PC-9 (cell line): ENCODE data around the gene FASTK. TPM values are rescaled to one million over a fixed set of nuclear protein-coding genes. Genes with fewer than 3 reads are reported as not detected.

ENCODE experiments used
- BruUV-seq: library from RNA; stranded (reverse); fragments of 400-500 nt; replicated peaks from 2 replicates; lab custom pipeline; 2021; lab: Mats Ljungman, UMichigan
- CTCF ChIA-PET: fragments of 300-600 bp; sonication (Branson Sonifier 250); formaldehyde crosslinking; loops from one replicate; lab custom pipeline; 2022; ENCODE audit warnings: antibody characterized with exemption; lab: Charles Lee
- POLR2A ChIA-PET: fragments of 300-600 bp; sonication (Branson Sonifier 250); formaldehyde crosslinking; loops from one replicate; lab custom pipeline; 2022; ENCODE audit warnings: antibody characterized with exemption; ENCODE audit not compliant: unreplicated experiment; lab: Charles Lee
- DNase-seq, 2 experiments: peaks; one replicate each; pipeline versions ENCODE4 v3.0.0 to v3.0.0-alpha.2; 2015 to 2022; ENCODE audit warnings: mixed read lengths in 1 of 2
- H2AFZ ChIP-seq: fragments of 200-600 bp; sonication (generic); 2 replicates; pipeline ENCODE4 v1.8.1; 2017; ENCODE audit warnings: antibody characterized with exemption
- H3F3A ChIP-seq: fragments of 200-600 bp; sonication (generic); 2 replicates; pipeline ENCODE4 v1.8.1; 2017; ENCODE audit warnings: antibody characterized with exemption, mild to moderate bottlenecking, low read depth; ENCODE audit not compliant: insufficient read depth
- H3K27ac ChIP-seq: fragments of 200-600 bp; sonication (generic); 2 replicates; pipeline ENCODE4 v1.6.1; 2016; ENCODE audit warnings: mixed run types
- H3K27me3 ChIP-seq: fragments of 200-600 bp; sonication (generic); 2 replicates; pipeline ENCODE4 v1.6.1; 2016; ENCODE audit warnings: low read depth, mixed run types; ENCODE audit not compliant: insufficient read depth
- H3K36me3 ChIP-seq: fragments of 200-600 bp; sonication (generic); 2 replicates; pipeline ENCODE4 v1.6.1; 2016; ENCODE audit warnings: low read depth, mixed run types
- H3K4me1 ChIP-seq: fragments of 200-600 bp; sonication (generic); replicated peaks from 2 replicates; pipeline ENCODE4 v1.6.1; 2016; ENCODE audit warnings: mixed run types; ENCODE audit not compliant: insufficient read depth
- H3K4me2 ChIP-seq: fragments of 200-600 bp; sonication (generic); 2 replicates; pipeline ENCODE4 v1.6.1; 2017; ENCODE audit warnings: mixed run types
- H3K4me3 ChIP-seq: fragments of 200-600 bp; sonication (generic); 2 replicates; pipeline ENCODE4 v1.6.1; 2016; ENCODE audit warnings: mixed run types
- H3K79me2 ChIP-seq: fragments of 200-600 bp; sonication (generic); 2 replicates; pipeline ENCODE4 v1.6.1; 2017; ENCODE audit warnings: low read depth, mixed run types
- H3K9me2 ChIP-seq: fragments of 200-600 bp; sonication (generic); 2 replicates; pipeline ENCODE4 v1.8.1; 2017; ENCODE audit warnings: mild to moderate bottlenecking; ENCODE audit not compliant: insufficient read depth
- H3K9me3 ChIP-seq: fragments of 200-600 bp; sonication (generic); 2 replicates; pipeline ENCODE4 v1.8.1; 2016; ENCODE audit warnings: low read depth; ENCODE audit not compliant: insufficient read depth
- H4K20me1 ChIP-seq: fragments of 200-600 bp; sonication (generic); 2 replicates; pipeline ENCODE4 v1.8.1; 2017; ENCODE audit not compliant: insufficient read depth
- EZH2 ChIP-seq: fragments of 200-600 bp; sonication (generic); IDR thresholded peaks from 2 replicates; pipeline ENCODE4 v1.8.0; 2017; ENCODE audit warnings: antibody characterized with exemption, low read depth
- intact Hi-C: fragments of 100-400 bp; cut with micrococcal nuclease; formaldehyde crosslinking; loops from one replicate; pipeline ENCODE4 v1.10.0; 2022; ENCODE audit not compliant: unreplicated experiment
- total RNA-seq: library from RNA; stranded (reverse); gene quantifications from 2 replicates; pipeline ENCODE4 v1.2.3, GENCODE V29; 2021
- TF ChIP-seq, protein P1 (sequence below): fragments of 200-600 bp; sonication (generic); conservative IDR thresholded peaks from 2 replicates; pipeline ENCODE4 v1.6.1; 2017; ENCODE audit warnings: mixed run types, antibody characterized with exemption, mild to moderate bottlenecking, moderate library complexity

Gene FASTK
- total RNA-seq, 1 experiment from 2014 or later, result 104 TPM

DNA sequence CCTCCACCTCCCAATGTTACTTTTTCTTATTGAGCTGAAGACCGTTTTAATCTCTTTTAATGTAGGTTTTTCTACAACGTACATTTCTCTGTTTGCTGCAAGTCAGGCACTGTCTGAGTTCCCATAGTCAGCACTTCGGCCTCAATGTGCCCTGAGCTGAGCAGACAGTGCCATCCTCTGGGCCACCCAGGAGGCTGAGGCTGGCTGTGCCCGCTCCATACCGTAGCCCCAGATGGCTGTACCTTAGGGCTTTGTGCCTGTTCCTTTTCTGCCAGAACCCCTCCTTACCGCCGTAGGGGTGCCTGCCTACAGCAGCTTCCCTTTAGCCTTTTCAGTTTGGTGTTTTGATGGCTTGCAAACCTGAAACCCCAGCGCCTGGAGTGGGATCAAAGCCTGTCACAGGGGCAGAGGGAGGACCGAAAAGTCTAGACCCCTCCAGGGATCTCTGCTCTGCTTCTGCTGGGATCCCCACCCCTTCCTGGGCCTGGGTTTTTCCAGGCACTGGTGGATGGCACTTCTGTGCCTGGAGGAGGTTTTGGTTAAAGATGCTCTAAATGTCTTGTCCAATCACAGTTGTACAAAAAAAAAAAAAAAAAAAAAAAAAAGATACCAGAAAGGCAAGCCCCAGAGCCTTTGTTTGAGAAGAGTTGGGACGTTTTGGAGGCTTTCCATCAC lies 14.7 kb upstream of the FASTK start:
- POLR2A ChIA-PET, result no interaction called here
- intact Hi-C loops, result no loop called here
- CTCF ChIA-PET, result no interaction called here

DNA sequence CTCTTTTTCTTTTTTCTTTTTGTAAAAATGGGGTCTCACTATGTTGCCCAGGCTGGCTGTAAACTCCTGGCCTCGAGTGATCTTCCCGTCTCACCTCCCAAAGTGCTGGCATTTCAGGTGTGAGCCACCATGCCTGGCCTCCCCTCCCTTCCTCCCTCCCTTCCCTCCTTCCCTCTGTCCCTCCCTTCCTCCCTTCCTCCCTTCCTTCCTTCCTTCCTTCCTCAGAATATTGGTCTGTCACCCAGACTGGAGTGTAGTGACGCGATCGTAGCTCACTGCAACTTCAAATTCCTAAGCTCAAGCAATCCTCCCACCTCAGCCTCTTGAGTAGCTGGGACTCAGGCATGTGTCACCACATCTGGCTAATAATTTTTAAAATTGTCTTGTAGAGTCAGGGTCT lies 14.1 kb upstream of the FASTK start:
- H2AFZ ChIP-seq, result no peak overlapping the region
- intact Hi-C loops, result no loop called here
- TF ChIP-seq EZH2, result no peak
- TF ChIP-seq, protein P1, sequence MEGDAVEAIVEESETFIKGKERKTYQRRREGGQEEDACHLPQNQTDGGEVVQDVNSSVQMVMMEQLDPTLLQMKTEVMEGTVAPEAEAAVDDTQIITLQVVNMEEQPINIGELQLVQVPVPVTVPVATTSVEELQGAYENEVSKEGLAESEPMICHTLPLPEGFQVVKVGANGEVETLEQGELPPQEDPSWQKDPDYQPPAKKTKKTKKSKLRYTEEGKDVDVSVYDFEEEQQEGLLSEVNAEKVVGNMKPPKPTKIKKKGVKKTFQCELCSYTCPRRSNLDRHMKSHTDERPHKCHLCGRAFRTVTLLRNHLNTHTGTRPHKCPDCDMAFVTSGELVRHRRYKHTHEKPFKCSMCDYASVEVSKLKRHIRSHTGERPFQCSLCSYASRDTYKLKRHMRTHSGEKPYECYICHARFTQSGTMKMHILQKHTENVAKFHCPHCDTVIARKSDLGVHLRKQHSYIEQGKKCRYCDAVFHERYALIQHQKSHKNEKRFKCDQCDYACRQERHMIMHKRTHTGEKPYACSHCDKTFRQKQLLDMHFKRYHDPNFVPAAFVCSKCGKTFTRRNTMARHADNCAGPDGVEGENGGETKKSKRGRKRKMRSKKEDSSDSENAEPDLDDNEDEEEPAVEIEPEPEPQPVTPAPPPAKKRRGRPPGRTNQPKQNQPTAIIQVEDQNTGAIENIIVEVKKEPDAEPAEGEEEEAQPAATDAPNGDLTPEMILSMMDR, result no peak

More for the DNA sequence above, 14.7 kb upstream of the FASTK start:
- no peak for TF ChIP-seq EZH2
- TF ChIP-seq, protein P1, result no peak
- Histone ChIP-seq H3K9me2 (no peaks in the 10 kb centered on the region), H3K4me3 (no peak overlapping the region), H3K36me3 (no peaks in the 10 kb centered on the region), H3K27me3 (no peaks in the 10 kb centered on the region), H3K4me2 (no peak overlapping the region), H2AFZ (no peak overlapping the region), H3F3A (peaks cover 13% of the 10 kb centered on the region; the same call in 1 of the 2 replicates), H4K20me1 (peaks cover 74% of the 10 kb centered on the region), H3K79me2 (peaks cover 86% of the 10 kb centered on the region), H3K9me3 (no peaks in the 10 kb centered on the region), H3K4me1 (no peaks in the 10 kb centered on the region), H3K27ac (no peak overlapping the region)
- no TSS peak for BruUV-seq
- no peak for DNase-seq

DNA sequence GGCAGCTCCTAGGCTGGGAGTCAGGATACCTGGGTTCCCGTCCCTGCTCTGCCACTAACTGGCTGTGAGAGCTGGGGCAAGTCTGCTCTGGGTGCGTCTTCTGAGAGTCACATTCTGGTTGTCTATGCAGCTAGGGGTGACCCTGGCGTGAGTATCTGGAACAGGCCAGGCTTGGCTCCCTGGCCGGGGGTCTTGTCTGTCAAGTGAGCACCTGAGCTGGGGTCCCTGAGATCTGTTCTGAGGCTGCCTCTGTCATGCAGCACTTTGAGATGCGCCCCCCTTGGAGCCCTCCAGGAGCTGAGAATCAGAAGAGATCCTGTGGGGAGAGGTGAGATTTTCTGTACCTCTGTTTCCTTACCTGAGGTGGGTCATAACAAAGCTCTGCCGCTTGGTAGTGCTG lies 13.1 kb upstream of the FASTK start:
- Histone ChIP-seq H4K20me1 (peaks cover 78% of the 10 kb centered on the region), H3K4me2 (no peak overlapping the region), H3K79me2 (peaks cover 92% of the 10 kb centered on the region), H2AFZ (no peak overlapping the region), H3K36me3 (no peaks in the 10 kb centered on the region), H3F3A (peaks cover 13% of the 10 kb centered on the region; the same call in 1 of the 2 replicates), H3K4me1 (peaks cover 5% of the 10 kb centered on the region; the same call in 1 of the 2 replicates), H3K9me3 (no peaks in the 10 kb centered on the region), H3K27me3 (no peaks in the 10 kb centered on the region), H3K4me3 (no peak overlapping the region), H3K9me2 (no peaks in the 10 kb centered on the region), H3K27ac (no peak overlapping the region)
- intact Hi-C loops, result no loop called here
- no TSS peak for BruUV-seq
- POLR2A ChIA-PET, result no interaction called here
- CTCF ChIA-PET, result no interaction called here
- DNase-seq, result no peak
- TF ChIP-seq, protein P1, result no peak
- TF ChIP-seq EZH2, result no peak

More for the DNA sequence above, 14.1 kb upstream of the FASTK start:
- H3K4me1 ChIP-seq, result no peaks in the 10 kb centered on the region
- H3K9me3 ChIP-seq, result no peaks in the 10 kb centered on the region
- H4K20me1 ChIP-seq, result peaks cover 75% of the 10 kb centered on the region
- CTCF ChIA-PET, result no interaction called here
- H3K9me2 ChIP-seq, result no peaks in the 10 kb centered on the region
- POLR2A ChIA-PET, result no interaction called here
- peaks cover 88% of the 10 kb centered on the region for H3K79me2 ChIP-seq
- BruUV-seq, result no TSS peak
- no peaks in the 10 kb centered on the region for H3K36me3 ChIP-seq
- H3F3A ChIP-seq, result peaks cover 13% of the 10 kb centered on the region; the same call in 1 of the 2 replicates
- H3K4me3 ChIP-seq, result no peak overlapping the region
- no peaks in the 10 kb centered on the region for H3K27me3 ChIP-seq
- no peak for DNase-seq
- no peak overlapping the region for H3K27ac ChIP-seq
- H3K4me2 ChIP-seq, result no peak overlapping the region
